ENCODE data around the gene MAPK8IP3. TPM values are rescaled to one million over a fixed set of nuclear protein-coding genes. Genes with fewer than 3 reads are reported as not detected.

Gene MAPK8IP3
- polyA plus RNA-seq, 1 donor (not counting 4 experiments of a cell fraction or from before 2014, with no cell fraction given) = 11.7 TPM

GRCh38 chr16:1729445-1729844, 23.4 kb downstream of the MAPK8IP3 start:
- no peaks in the 10 kb centered on the region for H3K27me3 ChIP-seq (ENCODE audit: control insufficient read depth, extremely low read depth, insufficient read depth, low read length)
- DNase-seq (ENCODE audit: low read depth, low spot score) (no peak), FAIRE-seq (no peak)
- H3K9ac ChIP-seq (ENCODE audit: control insufficient read depth, extremely low read depth, insufficient read depth, low read length) = no peak overlapping the region
- peaks cover 11 to 23% of the 10 kb centered on the region in 2 experiments for H3K36me3 ChIP-seq (ENCODE audit: control insufficient read depth in 2 of 2, extremely low read depth in 1 of 2, insufficient read depth in 2 of 2, low read length in 2 of 2)
- H2AFZ ChIP-seq (ENCODE audit: control insufficient read depth, low read length) = no peak overlapping the region
- no peak overlapping the region for H3K4me2 ChIP-seq (ENCODE audit: control insufficient read depth, extremely low read depth, insufficient read depth, low read depth, low read length)
- H3K4me1 ChIP-seq (ENCODE audit: control insufficient read depth, extremely low read depth, insufficient read depth, low read length) = no peaks in the 10 kb centered on the region
- H4K20me1 ChIP-seq (ENCODE audit: control insufficient read depth, extremely low read depth, insufficient read depth, low read length) = peaks cover 2% of the 10 kb centered on the region
- no peaks in the 10 kb centered on the region for H3K9me3 ChIP-seq (ENCODE audit: control insufficient read depth, low read depth, low read length)
- H3K9me1 ChIP-seq (ENCODE audit: control insufficient read depth, extremely low read depth, insufficient read depth, low read length) = no peaks in the 10 kb centered on the region
- H3K27ac ChIP-seq (ENCODE audit: control insufficient read depth, insufficient read depth, low read length) = no peak overlapping the region
- dilution Hi-C loops (cut with MboI; ENCODE audit: extremely low pct_ligation_motif_present, low sequenced_read_pairs) = no loop called here
- TF ChIP-seq EZH2 (IDR thresholded peaks at IDR 0.05; ENCODE audit: low read length) = no peak
- TF ChIP-seq CTCF (optimal IDR thresholded peaks at IDR 0.05 in 1 of 3, IDR thresholded peaks at IDR 0.05 in 1 of 3, conservative IDR thresholded peaks at IDR 0.05 in 1 of 3; ENCODE audit: extremely low read depth in 1 of 3, insufficient read depth in 2 of 3, low read length in 3 of 3) = no peak
- no peak overlapping the region for H3K4me3 ChIP-seq (ENCODE audit: control insufficient read depth in 2 of 3, extremely low read depth in 1 of 3, insufficient read depth in 2 of 3, low read depth in 1 of 3, low read length in 3 of 3)
- peaks cover 9% of the 10 kb centered on the region for H3K79me2 ChIP-seq (ENCODE audit: control insufficient read depth, insufficient read depth, low read length)

GRCh38 chr16:1731073-1731472, 25.1 kb downstream of the MAPK8IP3 start:
- Histone ChIP-seq H3K4me2 (ENCODE audit: control insufficient read depth, extremely low read depth, insufficient read depth, low read depth, low read length) (no peak overlapping the region), H3K4me3 (ENCODE audit: control insufficient read depth in 2 of 3, extremely low read depth in 1 of 3, insufficient read depth in 2 of 3, low read depth in 1 of 3, low read length in 3 of 3) (no peak overlapping the region), H2AFZ (ENCODE audit: control insufficient read depth, low read length) (no peak overlapping the region), H4K20me1 (ENCODE audit: control insufficient read depth, extremely low read depth, insufficient read depth, low read length) (peaks cover 2% of the 10 kb centered on the region), H3K27me3 (ENCODE audit: control insufficient read depth, extremely low read depth, insufficient read depth, low read length) (no peaks in the 10 kb centered on the region), H3K4me1 (ENCODE audit: control insufficient read depth, extremely low read depth, insufficient read depth, low read length) (no peaks in the 10 kb centered on the region), H3K36me3 (ENCODE audit: control insufficient read depth in 2 of 2, extremely low read depth in 1 of 2, insufficient read depth in 2 of 2, low read length in 2 of 2) (peaks cover 11 to 18% of the 10 kb centered on the region in 2 experiments), H3K27ac (ENCODE audit: control insufficient read depth, insufficient read depth, low read length) (no peak overlapping the region), H3K9me3 (ENCODE audit: control insufficient read depth, low read depth, low read length) (peaks cover 12% of the 10 kb centered on the region), H3K79me2 (ENCODE audit: control insufficient read depth, insufficient read depth, low read length) (peaks cover 19% of the 10 kb centered on the region), H3K9ac (ENCODE audit: control insufficient read depth, extremely low read depth, insufficient read depth, low read length) (no peak overlapping the region), H3K9me1 (ENCODE audit: control insufficient read depth, extremely low read depth, insufficient read depth, low read length) (no peaks in the 10 kb centered on the region)
- FAIRE-seq = no peak
- dilution Hi-C loops (cut with MboI; ENCODE audit: extremely low pct_ligation_motif_present, low sequenced_read_pairs) = no loop called here
- TF ChIP-seq CTCF (optimal IDR thresholded peaks at IDR 0.05 in 1 of 3, IDR thresholded peaks at IDR 0.05 in 1 of 3, conservative IDR thresholded peaks at IDR 0.05 in 1 of 3; ENCODE audit: extremely low read depth in 1 of 3, insufficient read depth in 2 of 3, low read length in 3 of 3) = no peak
- no peak for TF ChIP-seq EZH2 (IDR thresholded peaks at IDR 0.05; ENCODE audit: low read length)
- no peak for DNase-seq (ENCODE audit: low read depth, low spot score)

All from keratinocyte (primary cell).